Neural progenitor cell (in vitro differentiated cells): Measurements from ENCODE around the gene CNTNAP2.

Experiments
- CTCF ChIP-seq: fragments of 200-600 bp; sonication (generic); IDR thresholded peaks from 2 replicates; pipeline ENCODE4 v1.5.1; 2017; ENCODE audit warnings: antibody characterized with exemption, mild to moderate bottlenecking
- EZH2 ChIP-seq: fragments of 200-600 bp; sonication (generic); IDR thresholded peaks from 2 replicates; pipeline ENCODE4 v1.6.1; 2017; ENCODE audit warnings: antibody characterized with exemption, mild to moderate bottlenecking, moderate library complexity

DNA sequence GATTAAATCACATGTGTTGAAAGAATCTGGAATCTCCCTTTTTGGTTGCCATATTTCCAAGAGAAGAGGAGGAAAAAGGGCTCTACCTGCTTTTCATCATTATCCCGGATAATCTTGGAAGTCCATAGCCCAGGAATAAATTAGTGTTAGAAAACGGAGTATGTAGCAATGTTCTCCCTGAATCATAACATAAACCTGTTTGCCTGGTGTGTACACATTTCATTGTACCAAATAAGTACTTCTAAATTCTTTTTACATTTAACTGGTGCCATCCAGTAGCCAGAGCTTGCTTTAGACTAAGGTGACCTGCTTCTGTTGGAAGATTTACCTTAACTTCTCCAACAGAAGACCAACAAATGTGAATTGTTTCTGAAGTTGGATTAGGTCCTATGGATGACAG is 2291.7 kb downstream of the CNTNAP2 start:
- TF ChIP-seq CTCF = no peak
- TF ChIP-seq EZH2 = no peak
